Ammon's horn (tissue), 1 donor: ENCODE results near the gene DPH3.

Experiments used
- DNase-seq: peaks from one replicate; pipeline ENCODE4 v3.0.0-alpha.2; 2016; ENCODE audit warnings: low spot score

Gene DPH3

DNA sequence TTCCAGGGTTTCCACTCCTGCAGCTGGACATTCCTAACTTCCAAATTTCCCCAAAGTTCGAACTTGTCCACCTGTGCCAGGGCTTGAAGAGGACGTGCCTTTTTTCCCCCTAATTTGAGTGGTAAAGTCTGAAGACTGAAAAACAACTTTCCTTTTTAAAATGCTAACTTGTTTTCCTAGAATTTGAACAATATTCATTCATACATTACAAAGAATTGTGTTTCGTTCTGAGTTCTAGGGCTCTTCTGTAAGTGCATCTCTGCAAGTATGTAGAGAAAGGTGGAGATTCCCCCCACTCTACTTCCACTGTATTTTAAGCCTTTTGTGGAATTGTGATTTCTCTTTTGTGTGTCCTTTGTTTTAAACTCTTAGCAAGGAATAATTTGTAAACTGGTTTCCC is 9.4 kb downstream of the DPH3 start:
- no peak for DNase-seq

DNA sequence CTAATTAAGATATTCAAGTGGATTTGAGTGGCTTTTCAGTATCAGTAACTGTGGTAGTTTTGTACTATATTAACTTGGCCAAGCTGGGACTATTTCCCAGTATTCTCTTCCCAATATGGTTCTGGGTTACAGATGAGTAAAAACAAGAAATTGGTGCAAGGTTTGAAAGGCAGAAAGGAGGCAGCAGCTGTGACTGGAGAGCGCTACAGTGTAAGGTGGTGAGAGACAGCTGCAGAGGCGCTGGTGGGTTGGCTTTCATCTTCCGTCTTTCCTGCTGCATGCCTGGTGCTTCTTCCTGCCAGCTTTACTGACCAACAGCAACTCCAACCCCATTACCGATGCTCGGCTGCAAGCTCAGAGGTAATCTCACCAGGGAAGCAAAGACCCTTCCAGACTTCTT is 9.8 kb downstream of the DPH3 start:
- DNase-seq, result no peak

DNA sequence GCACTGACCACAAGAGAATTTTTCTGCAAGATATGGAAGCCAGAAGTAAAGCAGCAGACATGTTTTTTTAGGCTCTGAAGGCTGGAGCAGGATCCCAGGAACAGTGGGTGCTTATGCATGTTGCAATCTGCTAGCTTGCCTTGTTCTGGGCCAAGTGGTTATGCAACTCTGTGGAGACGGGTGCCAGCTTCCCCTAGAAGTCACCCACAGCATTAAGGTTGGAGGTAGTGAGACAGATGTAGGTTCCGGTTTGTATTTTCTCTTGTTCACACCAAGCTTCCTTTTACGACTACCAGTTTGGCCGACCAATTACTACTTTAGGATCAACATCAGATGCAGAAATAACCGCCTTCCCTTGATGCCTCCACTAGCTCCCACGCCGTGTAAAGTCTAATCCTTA is 11.1 kb downstream of the DPH3 start:
- DNase-seq, result peak; percentile 86

DNA sequence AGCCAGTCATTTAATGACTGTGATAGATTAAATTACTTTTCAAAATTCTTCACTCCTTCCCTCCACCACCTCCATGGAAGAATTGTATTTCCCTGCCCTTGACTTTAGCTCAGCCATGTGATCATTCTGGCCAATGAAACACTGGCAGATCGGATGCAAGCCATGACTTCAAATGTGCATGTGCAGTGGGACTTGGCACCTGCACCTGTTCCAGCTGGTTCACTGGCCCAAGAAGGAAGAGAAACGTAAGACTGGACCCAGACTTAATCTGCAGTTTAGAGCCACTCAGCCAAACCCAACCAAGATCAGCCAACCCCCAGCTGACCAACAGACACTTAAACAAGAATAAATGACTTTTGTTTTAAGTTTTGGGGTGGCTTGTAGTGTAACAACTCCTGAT is 11.8 kb downstream of the DPH3 start:
- DNase-seq, result no peak

DNA sequence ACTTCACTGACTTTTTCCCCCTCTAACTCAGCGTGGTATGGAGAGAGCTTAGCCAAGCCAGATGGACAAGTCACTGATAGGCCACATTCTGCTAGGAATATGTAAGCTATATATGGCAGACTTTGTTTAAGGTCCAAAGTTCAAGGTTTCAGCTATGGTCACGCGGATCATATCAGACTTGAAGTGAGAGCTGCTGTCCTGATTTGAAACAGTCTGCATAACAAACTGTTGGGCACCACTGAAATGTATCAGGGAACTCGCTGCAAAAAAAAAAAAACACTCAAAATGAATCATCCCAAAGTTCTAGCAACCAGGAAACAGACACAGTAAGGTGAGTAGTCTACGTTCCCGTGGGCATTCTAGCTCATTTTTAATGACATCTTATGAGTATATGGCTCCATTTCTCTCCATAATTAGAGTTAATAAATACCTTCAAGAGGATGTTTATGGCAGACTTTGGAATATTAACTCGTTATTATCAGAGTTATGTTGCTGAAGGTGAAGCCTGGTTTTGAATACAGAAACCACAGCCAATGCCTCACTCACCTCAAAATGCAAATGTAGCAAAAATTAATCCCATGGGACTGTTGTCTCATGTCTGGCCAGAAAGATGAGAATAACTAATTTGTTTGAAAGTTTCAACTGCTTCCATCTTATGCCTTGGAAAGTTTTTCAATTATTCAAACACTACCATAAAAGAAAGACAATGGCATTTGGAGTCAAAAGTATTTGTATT is 12.3 kb downstream of the DPH3 start:
- no peak for DNase-seq

DNA sequence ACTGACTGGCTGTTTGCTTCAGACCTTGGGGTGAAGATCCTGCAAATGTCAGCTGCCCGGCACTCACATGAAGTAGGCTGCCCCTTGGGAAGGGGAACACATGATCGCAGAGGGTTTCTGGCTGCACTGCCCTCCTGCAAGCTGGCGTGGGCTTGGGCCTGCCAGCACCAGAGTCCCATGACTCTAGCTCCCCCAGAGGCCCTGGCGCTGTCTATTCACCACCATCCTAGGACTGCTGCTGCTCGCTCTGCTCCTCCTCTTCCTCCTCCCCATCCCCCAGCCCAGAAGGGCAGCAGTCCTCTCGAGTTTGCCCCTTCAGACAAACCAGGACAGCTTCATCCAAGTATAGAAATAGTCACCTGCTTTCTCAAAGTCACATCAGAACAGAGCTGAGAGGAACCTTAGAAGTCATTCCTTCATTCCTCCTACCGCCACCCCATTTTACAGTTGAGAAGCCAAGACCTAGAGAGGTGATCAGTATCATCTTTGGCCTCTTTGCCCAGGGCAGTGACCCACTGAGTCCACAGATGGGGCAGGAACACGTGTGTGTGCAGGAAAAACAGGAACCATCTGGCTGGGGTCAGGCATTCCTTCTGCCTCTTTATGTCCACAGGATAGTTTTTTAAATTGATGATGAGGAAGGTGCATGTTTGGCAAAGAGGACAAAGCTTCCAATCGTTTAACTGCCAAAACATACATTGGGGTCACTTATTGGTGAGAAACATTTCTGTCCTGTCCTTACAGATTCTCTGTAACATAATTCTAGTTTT is 13.2 kb downstream of the DPH3 start:
- no peak for DNase-seq

DNA sequence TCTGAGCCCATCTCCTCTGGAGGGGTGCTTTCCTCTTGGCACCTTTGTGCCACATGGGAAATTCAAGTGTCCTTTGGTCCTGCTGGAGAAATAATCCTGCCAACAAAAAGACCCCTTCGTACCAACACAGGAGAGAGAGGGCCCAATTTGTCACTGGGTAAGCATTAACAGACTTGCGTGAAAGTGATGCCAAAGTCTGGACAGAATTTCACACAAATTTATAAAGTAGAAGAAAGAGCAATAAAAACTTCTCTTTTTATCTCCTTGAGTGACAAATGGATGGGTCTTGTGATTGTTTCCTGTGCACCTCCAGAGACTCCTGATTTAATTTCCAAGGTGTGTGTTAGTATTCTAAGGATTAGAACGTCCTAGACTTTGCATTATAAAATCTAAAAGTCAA is 14.9 kb downstream of the DPH3 start:
- no peak for DNase-seq

DNA sequence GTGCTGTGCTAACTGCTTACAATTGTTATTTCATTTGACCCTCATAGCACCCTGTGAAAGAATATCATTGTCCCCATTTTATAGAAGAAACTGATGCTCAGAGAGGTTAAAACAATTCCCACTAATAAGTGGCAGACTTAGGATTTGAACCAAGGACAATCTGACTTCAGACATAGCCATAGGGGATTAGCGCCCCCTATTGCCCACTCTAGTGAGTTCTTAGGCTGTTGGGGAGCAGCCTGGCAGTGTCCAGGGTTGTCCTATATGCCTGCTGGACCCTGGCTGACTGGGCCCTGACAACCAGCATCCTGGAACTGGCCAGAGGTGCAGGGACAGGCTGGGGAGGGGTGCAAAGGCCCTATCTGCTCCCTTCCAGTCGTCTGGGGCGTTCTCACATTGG is 15.4 kb downstream of the DPH3 start:
- DNase-seq, result no peak

DNA sequence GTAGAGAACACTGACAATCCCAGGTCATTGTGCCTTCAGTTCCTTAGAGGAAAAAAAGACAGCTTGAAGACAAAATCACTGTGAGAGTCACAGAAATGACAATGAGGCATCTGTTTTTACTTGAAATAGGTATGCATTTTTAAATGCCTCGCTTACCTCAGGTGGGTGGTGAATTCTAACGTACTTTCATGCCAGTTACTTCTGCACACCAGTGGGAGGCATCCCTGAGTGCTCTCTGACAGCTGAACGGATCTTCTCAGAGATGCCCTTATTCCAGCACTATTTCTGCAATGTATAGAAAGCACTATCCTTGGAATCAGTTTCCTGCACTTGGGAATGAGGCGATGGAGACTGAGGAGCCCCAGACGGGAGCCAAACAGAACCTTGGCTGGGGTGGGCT is 16.2 kb downstream of the DPH3 start:
- DNase-seq, result no peak

DNA sequence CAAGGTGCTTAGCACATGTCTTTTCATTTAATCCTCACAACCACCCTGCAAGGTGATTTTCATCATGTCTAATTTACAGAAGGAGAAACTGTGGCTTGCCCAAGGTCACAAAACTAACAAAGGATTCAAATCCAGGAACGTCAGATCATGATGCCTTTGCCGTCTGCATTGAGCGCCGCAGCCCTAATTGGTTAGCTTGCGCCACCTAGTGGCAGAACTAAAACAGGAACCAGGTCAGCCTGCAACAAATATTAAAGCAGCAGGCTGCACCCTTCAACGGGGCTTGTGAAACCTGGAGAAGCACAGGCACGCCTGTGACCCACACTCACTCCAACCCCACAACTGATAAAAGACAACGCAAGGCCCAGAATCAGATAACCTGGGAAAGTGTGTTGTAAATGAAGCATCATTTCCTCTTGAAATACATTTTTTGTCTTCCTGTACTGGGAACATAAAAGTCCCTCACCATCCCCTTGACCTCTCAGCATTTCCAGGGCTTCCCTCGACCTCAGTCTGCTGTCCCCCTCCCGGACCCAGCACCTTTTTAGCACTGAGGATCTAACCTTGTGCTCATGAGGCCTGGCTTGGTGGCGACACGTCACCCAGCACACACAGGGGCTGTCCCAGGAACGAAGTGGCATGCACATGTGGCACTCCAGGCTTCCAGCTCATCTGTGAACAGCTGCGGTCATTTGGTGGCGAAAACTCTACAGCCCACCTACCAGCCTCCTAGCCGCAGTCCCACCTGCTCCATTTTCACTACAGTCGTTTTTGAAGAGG is 17.3 kb downstream of the DPH3 start:
- DNase-seq, result peak; percentile 92

DNA sequence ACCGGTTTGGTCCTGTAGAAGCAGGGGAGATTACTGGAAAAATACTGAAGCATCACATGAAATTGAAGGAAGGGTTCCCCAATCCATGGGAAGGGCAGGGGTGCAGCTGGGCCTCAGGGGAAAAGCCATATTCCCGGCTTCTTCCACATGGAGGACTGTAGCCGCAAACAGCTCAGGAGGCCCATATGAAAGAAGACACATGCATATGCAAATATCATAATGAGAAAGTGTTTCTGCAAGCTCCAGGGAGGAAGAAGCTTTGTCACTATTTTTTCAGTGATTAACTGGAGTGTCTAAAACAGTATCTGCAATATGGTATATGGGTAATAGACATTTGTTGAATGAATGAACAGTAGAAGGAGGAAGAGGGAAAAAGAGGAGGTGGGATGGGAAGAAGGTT is 19.1 kb downstream of the DPH3 start:
- no peak for DNase-seq

DNA sequence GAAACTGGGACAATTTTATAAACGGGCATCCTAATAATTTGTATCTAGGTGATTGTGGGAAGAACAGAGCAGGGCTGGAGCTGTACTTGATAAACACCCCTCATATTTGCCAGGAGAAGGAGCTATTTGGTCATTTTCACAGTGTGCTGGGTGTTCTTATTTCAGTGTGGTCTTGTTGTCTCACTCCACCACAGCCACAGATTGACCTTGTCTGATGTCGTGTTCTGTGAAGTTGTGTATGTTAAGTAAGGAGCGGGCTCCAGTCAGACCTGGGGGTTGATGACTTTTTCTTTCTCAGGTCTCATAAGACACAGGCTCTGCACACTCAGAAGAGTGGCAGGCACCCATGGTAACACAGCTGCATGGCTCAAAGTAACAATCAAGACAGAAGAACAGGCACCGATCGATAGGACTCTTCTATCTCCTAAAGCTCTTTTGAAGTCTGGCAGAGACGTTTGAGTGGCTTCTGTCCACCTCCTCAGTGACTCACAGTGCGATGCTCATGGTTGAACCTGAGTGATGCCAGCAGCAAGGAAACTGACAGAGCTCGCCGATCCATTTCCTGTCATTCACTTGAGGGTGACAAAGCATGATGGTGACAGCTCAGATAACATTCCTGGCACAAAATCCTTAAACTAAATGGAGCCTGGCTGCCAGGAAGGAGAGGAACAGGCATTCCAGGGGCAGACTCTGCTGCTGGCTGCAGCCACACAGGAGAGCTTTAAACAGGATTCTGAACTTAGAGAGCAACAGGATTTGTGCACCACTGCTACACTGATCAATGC is 20.8 kb downstream of the DPH3 start:
- DNase-seq, result no peak

DNA sequence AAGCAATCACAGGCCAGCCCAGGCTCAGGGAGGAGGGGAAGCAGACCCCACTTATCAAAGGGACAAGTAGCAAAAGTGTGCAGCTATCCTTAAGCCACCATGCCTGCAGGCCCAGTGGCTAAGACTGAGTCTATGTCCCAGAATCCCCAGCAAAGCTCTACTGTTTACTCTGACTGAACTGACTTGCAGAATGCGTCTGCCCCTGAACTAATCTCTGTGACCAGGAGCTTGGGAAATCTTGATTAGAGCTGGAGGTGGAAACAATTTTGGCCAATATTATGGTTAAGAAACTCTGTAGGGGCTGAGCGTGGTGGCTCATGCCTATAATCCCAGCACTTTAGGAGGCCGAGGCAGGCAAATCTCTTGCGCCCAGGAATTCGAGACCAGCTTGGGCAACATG is 22.6 kb downstream of the DPH3 start:
- no peak for DNase-seq

DNA sequence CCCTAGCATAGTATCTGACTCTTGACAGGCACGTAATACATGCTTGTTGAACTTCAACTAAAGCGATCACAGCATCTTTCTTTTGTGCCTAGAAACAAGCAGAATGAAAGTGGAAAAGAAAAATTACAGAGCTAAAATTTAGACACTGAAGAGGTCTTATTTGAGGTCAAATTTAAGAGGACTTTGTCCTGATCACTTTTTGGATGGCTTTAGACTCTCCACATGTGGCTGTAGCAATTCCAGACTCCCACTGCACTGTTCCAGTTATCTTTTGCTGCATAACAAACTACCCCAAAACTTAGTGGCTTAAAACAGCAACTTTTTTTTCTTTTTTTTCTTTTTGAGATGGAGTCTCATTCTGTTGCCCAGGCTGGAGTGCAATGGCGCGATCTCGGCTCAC is 23.5 kb downstream of the DPH3 start:
- no peak for DNase-seq

DNA sequence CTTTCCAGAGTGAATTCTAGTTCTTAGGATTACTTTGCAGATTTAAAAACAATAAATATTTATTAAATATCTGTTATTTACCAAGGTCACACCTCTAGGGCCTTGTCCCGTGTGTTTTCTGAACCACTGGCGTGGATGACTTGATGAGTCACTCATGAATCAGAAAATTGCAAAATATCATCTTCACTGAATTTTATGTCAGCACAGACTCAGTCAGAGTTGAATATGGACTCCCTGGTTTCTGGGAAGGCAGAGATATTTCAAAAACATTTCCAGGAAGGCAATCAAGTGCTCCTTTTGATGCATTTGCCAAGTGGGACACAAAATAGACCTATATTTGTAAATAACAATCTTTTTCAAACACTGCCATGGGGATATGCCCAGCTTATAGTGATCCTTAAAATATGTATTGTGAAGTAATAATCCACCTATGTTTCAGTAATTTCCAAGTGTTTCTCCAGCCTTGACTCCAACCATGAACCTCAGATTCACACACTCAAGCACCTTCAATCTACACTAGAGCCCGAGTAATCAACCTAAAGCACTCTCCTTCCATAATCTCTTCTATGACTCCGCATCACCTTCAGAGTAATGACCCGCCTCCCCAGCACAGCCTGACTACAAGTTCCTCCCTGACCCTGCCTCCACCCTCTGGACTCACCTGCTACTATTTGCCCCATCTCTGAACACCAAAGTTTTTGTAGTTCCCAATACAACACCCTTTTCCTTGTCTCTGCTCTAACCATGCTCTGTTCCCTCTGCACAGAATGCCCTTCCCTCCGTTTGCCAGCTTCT is 24.3 kb downstream of the DPH3 start:
- no peak for DNase-seq

DNA sequence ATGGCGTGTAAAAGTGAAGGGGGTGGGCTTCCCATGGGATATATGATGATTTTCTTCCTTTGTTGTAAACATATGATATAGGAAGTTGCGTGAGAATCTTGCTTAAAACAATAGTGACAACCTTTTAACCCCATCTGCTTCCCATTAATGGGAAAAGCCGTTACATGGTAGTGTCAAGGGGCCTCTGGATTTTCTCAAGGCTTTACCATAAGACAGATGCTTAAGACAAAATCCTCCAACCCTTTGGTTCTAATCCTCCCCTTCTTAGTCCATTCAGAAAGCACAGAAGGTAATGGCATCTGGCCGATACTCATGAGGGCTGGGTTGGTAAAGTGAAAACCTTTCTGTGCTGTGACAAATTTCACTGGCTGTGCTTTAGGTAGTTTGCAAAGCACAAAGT is 25.0 kb downstream of the DPH3 start:
- no peak for DNase-seq

DNA sequence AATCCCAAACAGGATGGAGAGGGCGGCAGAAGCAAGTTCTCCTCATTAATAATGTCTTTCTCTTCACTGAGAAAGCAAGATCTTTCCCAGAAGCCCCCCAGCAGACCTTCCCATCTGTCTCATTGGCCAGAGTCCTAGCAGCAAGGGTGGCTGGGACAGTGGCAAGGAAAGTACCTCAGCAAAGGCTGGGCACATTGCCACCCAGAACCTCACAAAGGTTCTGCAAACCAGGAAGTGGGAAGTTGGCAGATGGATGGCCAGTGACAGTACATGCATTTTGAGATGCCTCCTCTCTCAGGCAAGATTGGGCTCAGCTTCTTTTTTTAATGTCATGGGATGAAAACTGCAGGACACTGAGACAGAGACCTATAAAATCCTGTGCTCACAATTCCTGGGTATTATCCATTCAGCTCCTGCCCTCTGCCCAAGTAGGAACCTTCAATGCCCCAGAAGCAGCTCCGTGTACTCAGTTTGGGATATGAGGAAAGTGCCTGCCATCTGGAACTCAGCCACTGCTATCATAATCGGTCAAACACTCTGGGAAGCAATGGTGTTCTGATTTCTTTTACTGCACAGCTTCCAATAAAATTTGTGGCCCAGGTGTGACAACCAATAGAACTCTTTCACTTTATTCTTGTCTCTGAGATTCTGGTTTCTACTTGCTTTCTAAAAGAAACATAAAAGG is 25.5 kb downstream of the DPH3 start:
- DNase-seq, result no peak

DNA sequence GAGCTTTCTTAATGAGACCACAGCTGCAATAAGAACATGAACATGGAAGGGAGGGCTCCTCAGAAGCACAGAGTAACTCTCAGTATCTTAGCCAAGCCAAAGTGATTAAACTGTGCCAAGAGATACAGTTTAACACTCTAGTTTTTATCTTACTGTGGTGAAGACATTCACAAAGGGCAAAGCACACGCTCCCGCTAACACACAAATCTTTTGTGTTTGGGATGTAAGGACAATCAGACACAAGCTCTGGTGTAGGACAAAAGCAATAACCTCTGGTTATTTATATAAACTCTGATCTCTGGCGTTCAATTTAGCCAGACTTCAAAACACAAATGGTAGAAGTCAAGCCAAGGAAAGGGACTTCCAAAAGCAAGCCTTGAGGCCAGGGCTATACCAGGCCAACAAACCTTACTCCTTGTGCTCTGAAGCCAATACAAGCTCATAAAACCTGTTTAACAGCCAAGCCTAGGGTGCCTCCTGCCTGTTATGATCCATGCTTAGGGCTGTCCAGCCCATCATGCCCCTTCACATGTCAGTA is 27.8 kb downstream of the DPH3 start:
- no peak for DNase-seq

DNA sequence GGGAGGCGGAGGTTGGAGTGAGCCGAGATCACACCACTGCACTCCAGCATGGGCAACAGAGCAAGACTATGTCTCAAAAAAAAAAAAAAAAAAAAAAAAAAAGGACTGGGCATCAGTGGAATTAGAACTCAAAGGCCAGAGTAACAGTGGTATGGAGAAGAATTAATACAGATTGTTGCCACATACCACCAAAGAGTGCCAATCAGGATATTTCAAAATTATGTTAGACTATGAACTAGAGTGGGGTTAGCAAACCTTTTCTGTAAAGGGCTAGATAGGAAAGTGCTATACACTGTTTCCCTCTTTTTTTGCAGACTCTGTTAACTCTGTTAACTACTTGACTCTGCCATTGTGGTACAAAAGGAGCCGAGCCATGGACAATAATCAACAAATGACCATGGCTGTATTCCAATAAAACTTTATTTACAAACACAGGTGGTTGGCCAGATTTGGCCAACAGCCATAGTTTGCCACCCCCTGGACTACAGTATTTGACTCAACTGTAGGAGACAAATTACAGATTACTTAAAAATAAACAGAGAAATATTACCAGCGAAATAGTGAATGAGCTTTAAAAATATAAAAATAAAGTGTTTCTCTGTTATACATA is 28.6 kb downstream of the DPH3 start:
- no peak for DNase-seq

DNA sequence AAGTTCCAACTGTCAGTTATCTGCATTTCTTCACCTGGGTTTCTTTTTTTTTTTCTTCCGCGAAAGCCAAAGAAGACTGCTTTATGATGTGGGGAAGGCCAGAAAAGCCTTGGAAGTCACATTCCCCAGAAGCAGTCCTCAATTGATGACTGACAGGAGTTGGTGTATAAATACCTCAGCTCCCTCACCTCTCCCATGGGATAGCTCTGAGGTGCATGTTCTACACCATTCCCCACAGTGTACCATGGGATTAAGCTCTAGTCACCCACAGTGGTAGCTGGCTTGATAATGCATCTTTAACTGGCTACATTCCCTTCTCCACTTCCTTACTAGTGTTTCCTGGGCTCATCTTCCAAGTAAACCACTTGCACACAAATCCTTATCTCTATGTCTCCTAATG is 30.5 kb downstream of the DPH3 start:
- DNase-seq, result no peak
